Neural progenitor cell (in vitro differentiated cells): ENCODE measurements around the gene GMIP. TPM values are rescaled to one million over a fixed set of nuclear protein-coding genes. Genes with fewer than 3 reads are reported as not detected.

ENCODE experiments used
- DNase-seq: peaks from one replicate; pipeline ENCODE4 v3.0.0-alpha.2; 2016; ENCODE audit warnings: low spot score
- H2AFZ ChIP-seq: fragments of 200-600 bp; sonication (generic); replicated peaks from 2 replicates; pipeline ENCODE4 v1.6.1; 2016; ENCODE audit warnings: antibody characterized with exemption
- H3F3A ChIP-seq: fragments of 200-600 bp; sonication (generic); 2 replicates; pipeline ENCODE4 v1.6.1; 2016; ENCODE audit warnings: antibody characterized with exemption, low read depth
- H3K27ac ChIP-seq: fragments of 200-600 bp; sonication (generic); 2 replicates; pipeline ENCODE4 v1.5.1; 2016; ENCODE audit warnings: mild to moderate bottlenecking
- H3K27me3 ChIP-seq: fragments of 200-600 bp; sonication (generic); 2 replicates; pipeline ENCODE4 v1.6.1; 2016; ENCODE audit warnings: mild to moderate bottlenecking, moderate library complexity
- H3K36me3 ChIP-seq: fragments of 200-600 bp; sonication (generic); 2 replicates; pipeline ENCODE4 v1.5.1; 2016
- H3K4me1 ChIP-seq: fragments of 200-600 bp; sonication (generic); 2 replicates; pipeline ENCODE4 v1.6.1; 2016; ENCODE audit warnings: mixed run types
- H3K4me2 ChIP-seq: fragments of 200-600 bp; sonication (generic); 2 replicates; pipeline ENCODE4 v1.6.1; 2016
- H3K4me3 ChIP-seq: fragments of 200-600 bp; sonication (generic); 2 replicates; pipeline ENCODE4 v1.5.1; 2016
- H3K79me2 ChIP-seq: fragments of 200-600 bp; sonication (generic); 2 replicates; pipeline ENCODE4 v1.6.1; 2016; ENCODE audit warnings: low read depth
- H3K9ac ChIP-seq: fragments of 200-600 bp; sonication (generic); 2 replicates; pipeline ENCODE4 v1.6.1; 2016
- H3K9me3 ChIP-seq: fragments of 200-600 bp; sonication (generic); 2 replicates; pipeline ENCODE4 v1.5.1; 2016; ENCODE audit warnings: low read depth
- H4K20me1 ChIP-seq: fragments of 200-600 bp; sonication (generic); 2 replicates; pipeline ENCODE4 v1.6.1; 2016; ENCODE audit warnings: low read depth
- H3K27ac Mint-ChIP-seq: 3 replicates; pipeline ENCODE4 v1.8.0; 2021; ENCODE audit warnings: mixed read lengths
- H3K27me3 Mint-ChIP-seq: 2 replicates; pipeline ENCODE4 v1.8.0; 2022; ENCODE audit warnings: low read depth, mild to moderate bottlenecking, inconsistent platforms, moderate library complexity, mixed read lengths; ENCODE audit not compliant: insufficient read depth
- H3K36me3 Mint-ChIP-seq: 3 replicates; pipeline ENCODE4 v1.8.0; 2021; ENCODE audit warnings: mixed read lengths
- H3K4me1 Mint-ChIP-seq: 3 replicates; pipeline ENCODE4 v1.8.0; 2021; ENCODE audit warnings: mixed read lengths
- H3K4me3 Mint-ChIP-seq: 3 replicates; pipeline ENCODE4 v1.8.0; 2021; ENCODE audit warnings: mild to moderate bottlenecking, moderate library complexity, mixed read lengths
- H3K9me3 Mint-ChIP-seq: 3 replicates; pipeline ENCODE4 v1.8.0; 2020; ENCODE audit warnings: mixed read lengths
- EZH2 ChIP-seq: fragments of 200-600 bp; sonication (generic); IDR thresholded peaks from 2 replicates; pipeline ENCODE4 v1.6.1; 2017; ENCODE audit warnings: antibody characterized with exemption, mild to moderate bottlenecking, moderate library complexity
- EZH2phosphoT487 ChIP-seq: fragments of 200-600 bp; sonication (generic); IDR thresholded peaks from 2 replicates; pipeline ENCODE4 v1.6.1; 2017; ENCODE audit warnings: antibody characterized with exemption
- total RNA-seq: library from RNA; depleted of rRNA; stranded (reverse); fragments of >200 nt; gene quantifications from 2 replicates; pipeline ENCODE4 v1.2.3, GENCODE V29; 2015; ENCODE audit warnings: low replicate concordance
- TF ChIP-seq, protein P1 (sequence below): fragments of 200-600 bp; sonication (generic); IDR thresholded peaks from 2 replicates; pipeline ENCODE4 v1.5.1; 2017; ENCODE audit warnings: antibody characterized with exemption, mild to moderate bottlenecking

Gene GMIP
- total RNA-seq, 1 donor from 2014 or later, result 6.4 TPM

DNA sequence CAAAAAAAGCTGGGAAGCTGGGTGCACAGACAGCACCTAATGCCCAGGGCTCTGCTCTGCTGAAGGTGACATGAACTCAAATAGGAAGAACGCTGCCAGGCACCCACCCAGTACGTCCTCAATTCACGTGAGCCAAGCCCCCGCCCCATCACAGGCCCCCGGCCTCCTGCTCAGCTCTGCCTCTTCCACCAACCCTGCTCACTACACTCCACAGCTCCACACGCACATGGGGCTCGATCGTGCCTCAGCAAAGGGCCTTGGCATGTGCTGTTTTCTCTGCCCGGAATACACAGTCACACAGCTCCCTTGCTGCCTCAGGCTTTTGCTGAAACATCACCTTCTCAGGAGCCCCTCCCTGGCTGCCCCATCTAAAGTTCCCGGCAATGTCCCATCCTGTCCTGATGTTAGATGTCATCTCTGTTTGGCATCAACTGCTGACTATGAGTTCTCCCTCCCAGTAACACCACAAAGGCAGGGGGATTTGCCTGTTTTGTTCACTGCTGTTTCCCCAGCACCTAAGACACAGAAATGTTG, 17.8 kb upstream of the GMIP start:
- Mint-ChIP-seq H3K9me3 (no peaks in the 10 kb centered on the region), H3K4me3 (peak overlapping the region; percentile 92), H3K4me1 (peaks cover 18% of the 10 kb centered on the region), H3K36me3 (peaks cover 20% of the 10 kb centered on the region), H3K27ac (no peak overlapping the region), H3K27me3 (peaks cover 2% of the 10 kb centered on the region)
- no peak overlapping the region for H2AFZ ChIP-seq
- peaks cover 15% of the 10 kb centered on the region for H3K4me1 ChIP-seq
- H3K27ac ChIP-seq, result no peak overlapping the region
- peak; percentile 19 for DNase-seq
- peaks cover 28% of the 10 kb centered on the region for H4K20me1 ChIP-seq
- TF ChIP-seq, protein P1, sequence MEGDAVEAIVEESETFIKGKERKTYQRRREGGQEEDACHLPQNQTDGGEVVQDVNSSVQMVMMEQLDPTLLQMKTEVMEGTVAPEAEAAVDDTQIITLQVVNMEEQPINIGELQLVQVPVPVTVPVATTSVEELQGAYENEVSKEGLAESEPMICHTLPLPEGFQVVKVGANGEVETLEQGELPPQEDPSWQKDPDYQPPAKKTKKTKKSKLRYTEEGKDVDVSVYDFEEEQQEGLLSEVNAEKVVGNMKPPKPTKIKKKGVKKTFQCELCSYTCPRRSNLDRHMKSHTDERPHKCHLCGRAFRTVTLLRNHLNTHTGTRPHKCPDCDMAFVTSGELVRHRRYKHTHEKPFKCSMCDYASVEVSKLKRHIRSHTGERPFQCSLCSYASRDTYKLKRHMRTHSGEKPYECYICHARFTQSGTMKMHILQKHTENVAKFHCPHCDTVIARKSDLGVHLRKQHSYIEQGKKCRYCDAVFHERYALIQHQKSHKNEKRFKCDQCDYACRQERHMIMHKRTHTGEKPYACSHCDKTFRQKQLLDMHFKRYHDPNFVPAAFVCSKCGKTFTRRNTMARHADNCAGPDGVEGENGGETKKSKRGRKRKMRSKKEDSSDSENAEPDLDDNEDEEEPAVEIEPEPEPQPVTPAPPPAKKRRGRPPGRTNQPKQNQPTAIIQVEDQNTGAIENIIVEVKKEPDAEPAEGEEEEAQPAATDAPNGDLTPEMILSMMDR, result no peak
- TF ChIP-seq EZH2 (no peak), EZH2phosphoT487 (no peak)
- H3K4me2 ChIP-seq, result peak overlapping the region; percentile 90
- no peaks in the 10 kb centered on the region for H3K9me3 ChIP-seq
- H3F3A ChIP-seq, result peaks cover 29% of the 10 kb centered on the region
- H3K9ac ChIP-seq, result no peak overlapping the region
- H3K79me2 ChIP-seq, result peaks cover 41% of the 10 kb centered on the region
- no peaks in the 10 kb centered on the region for H3K27me3 ChIP-seq
- H3K4me3 ChIP-seq, result peak overlapping the region; percentile 86
- no peaks in the 10 kb centered on the region for H3K36me3 ChIP-seq

DNA sequence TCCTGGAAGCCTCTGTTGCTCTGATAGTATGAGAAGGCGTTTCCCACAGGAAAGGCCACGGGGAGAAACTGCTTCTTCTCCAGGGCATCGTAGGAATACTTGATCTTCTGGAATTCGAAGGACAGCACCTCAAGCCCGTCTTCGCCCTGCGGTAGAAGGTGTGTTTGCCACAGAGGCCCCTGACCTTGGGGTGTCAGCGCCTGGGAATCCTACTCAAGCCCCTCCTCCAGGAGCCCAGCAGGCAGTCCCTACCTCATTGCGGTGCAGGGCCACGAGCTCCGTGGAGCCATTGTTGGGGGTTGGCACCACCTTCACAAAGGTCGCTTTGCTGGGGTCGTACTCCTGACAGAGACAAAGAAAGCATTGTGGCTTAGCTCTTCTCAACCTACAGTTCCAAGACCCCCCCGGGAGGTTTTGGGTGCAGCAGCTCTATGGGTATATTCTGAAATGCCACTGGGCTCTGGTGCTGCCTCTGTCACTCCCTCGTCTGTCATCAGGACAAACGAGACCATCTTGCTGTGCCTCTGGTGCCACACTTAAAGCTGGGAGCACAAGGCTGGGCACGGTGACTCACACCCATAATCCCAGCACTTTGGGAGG, 16.3 kb upstream of the GMIP start:
- no peak overlapping the region for H3K9ac ChIP-seq
- Mint-ChIP-seq H3K9me3 (no peaks in the 10 kb centered on the region), H3K27ac (no peak overlapping the region), H3K4me3 (no peak overlapping the region), H3K36me3 (peaks cover 24% of the 10 kb centered on the region), H3K4me1 (peaks cover 18% of the 10 kb centered on the region), H3K27me3 (peaks cover 4% of the 10 kb centered on the region)
- no peak overlapping the region for H3K4me2 ChIP-seq
- H4K20me1 ChIP-seq, result peaks cover 28% of the 10 kb centered on the region
- H3F3A ChIP-seq, result peaks cover 29% of the 10 kb centered on the region
- no peak for DNase-seq
- no peak overlapping the region for H3K27ac ChIP-seq
- no peak overlapping the region for H2AFZ ChIP-seq
- H3K36me3 ChIP-seq, result no peaks in the 10 kb centered on the region
- H3K9me3 ChIP-seq, result no peaks in the 10 kb centered on the region
- H3K4me1 ChIP-seq, result peaks cover 15% of the 10 kb centered on the region
- no peaks in the 10 kb centered on the region for H3K27me3 ChIP-seq
- no peak overlapping the region for H3K4me3 ChIP-seq
- TF ChIP-seq, protein P1, result no peak
- TF ChIP-seq EZH2 (no peak), EZH2phosphoT487 (no peak)
- H3K79me2 ChIP-seq, result peaks cover 41% of the 10 kb centered on the region

DNA sequence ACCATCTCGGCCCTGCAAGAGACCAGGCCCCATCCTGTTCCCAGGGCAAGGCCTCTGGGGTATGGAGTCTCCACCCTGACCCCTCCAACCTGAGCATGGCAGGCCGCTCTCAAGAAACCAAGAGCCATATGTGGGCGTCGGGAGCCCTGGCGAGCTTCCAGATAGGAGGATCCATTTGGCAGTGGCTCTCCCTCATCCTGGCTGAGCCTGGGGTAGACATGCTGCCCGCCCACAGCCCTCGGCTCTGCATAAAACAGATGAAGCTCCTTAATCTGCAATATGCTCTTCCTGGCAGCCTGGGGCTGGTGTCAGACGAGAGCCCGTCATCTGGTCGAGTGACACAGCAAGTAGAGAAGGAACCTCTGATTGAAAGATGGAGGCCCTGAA, 13.9 kb upstream of the GMIP start:
- Histone ChIP-seq H3K4me1 (peaks cover 11% of the 10 kb centered on the region), H3K4me2 (no peak overlapping the region), H2AFZ (no peak overlapping the region), H3K36me3 (no peaks in the 10 kb centered on the region), H3K4me3 (no peak overlapping the region), H3K9me3 (no peaks in the 10 kb centered on the region), H4K20me1 (peaks cover 21% of the 10 kb centered on the region), H3K27me3 (no peaks in the 10 kb centered on the region), H3K27ac (no peak overlapping the region), H3F3A (peaks cover 11% of the 10 kb centered on the region), H3K79me2 (peaks cover 31% of the 10 kb centered on the region), H3K9ac (no peak overlapping the region)
- H3K27me3 Mint-ChIP-seq, result peaks cover 6% of the 10 kb centered on the region
- H3K27ac Mint-ChIP-seq, result no peak overlapping the region
- DNase-seq, result no peak
- no peaks in the 10 kb centered on the region for H3K9me3 Mint-ChIP-seq
- H3K4me1 Mint-ChIP-seq, result peaks cover 13% of the 10 kb centered on the region
- H3K36me3 Mint-ChIP-seq, result peaks cover 28% of the 10 kb centered on the region
- no peak overlapping the region for H3K4me3 Mint-ChIP-seq
- no peak for TF ChIP-seq EZH2
- TF ChIP-seq, protein P1, result no peak
- no peak for TF ChIP-seq EZH2phosphoT487
